ENCODE data around the gene CALD1.

DNA sequence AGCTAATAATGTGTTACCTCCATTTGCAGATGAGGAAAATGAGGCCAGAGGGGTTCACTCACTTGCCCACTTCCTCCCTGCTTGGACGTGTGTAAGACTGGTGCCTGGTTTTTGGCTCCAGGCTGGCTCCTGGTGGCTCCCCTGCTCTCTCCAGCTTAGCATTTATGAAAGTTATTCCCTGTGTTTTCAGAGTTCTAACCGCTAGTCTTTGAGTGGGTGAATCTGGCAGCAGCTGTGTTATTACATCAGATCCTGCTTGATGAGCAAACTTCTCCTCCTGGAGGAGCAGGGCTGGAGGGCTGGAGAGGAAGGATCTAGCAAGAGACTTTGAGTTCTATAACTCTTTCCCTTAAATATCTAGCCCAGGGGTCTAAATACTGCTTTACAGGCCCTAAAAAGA is 125.9 kb downstream of the CALD1 start:
- TF ChIP-seq EZH2 (IDR thresholded peaks at IDR 0.05; ENCODE audit: low read length, unreplicated experiment) (no peak), EZH2phosphoT487 (IDR thresholded peaks at IDR 0.05; ENCODE audit: borderline replicate concordance, low read length) (no peak)
- TF ChIP-seq, protein P1, sequence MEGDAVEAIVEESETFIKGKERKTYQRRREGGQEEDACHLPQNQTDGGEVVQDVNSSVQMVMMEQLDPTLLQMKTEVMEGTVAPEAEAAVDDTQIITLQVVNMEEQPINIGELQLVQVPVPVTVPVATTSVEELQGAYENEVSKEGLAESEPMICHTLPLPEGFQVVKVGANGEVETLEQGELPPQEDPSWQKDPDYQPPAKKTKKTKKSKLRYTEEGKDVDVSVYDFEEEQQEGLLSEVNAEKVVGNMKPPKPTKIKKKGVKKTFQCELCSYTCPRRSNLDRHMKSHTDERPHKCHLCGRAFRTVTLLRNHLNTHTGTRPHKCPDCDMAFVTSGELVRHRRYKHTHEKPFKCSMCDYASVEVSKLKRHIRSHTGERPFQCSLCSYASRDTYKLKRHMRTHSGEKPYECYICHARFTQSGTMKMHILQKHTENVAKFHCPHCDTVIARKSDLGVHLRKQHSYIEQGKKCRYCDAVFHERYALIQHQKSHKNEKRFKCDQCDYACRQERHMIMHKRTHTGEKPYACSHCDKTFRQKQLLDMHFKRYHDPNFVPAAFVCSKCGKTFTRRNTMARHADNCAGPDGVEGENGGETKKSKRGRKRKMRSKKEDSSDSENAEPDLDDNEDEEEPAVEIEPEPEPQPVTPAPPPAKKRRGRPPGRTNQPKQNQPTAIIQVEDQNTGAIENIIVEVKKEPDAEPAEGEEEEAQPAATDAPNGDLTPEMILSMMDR (conservative IDR thresholded peaks at IDR 0.05; ENCODE audit: low read depth, low read length): no peak

Data from PC-3 (cell line).